GM23338 (cell line): Measurements from ENCODE around the gene OBSCN. TPM values are rescaled to one million over a fixed set of nuclear protein-coding genes. Genes with fewer than 3 reads are reported as not detected.

Experiments
- ATAC-seq: fragments of 200-7000 bp; cut with Tn5 transposase; 3 replicates; pipeline ENCODE4 v1.9.1; 2020
- DNase-seq: peaks from one replicate; pipeline ENCODE4 v3.0.0-alpha.2; 2015; ENCODE audit warnings: low spot score
- H2AFZ ChIP-seq: fragments of 200-600 bp; sonication (generic); 2 replicates; pipeline ENCODE4 v1.8.0; 2016; ENCODE audit warnings: antibody characterized with exemption, mild to moderate bottlenecking, moderate library complexity
- H3F3A ChIP-seq: fragments of 200-600 bp; sonication (generic); replicated peaks from 2 replicates; pipeline ENCODE4 v1.8.0; 2017; ENCODE audit warnings: antibody characterized with exemption, mixed run types, low read depth
- H3K27ac ChIP-seq: fragments of 200-600 bp; sonication (generic); 2 replicates; pipeline ENCODE4 v1.6.1; 2016; ENCODE audit warnings: low read depth
- H3K27me3 ChIP-seq: fragments of 200-600 bp; sonication (generic); 2 replicates; pipeline ENCODE4 v1.8.0; 2016; ENCODE audit warnings: mild to moderate bottlenecking, mixed run types, moderate library complexity; ENCODE audit not compliant: insufficient read depth
- H3K36me3 ChIP-seq: fragments of 200-600 bp; sonication (generic); 2 replicates; pipeline ENCODE4 v1.8.0; 2016; ENCODE audit warnings: mild to moderate bottlenecking; ENCODE audit not compliant: insufficient read depth
- H3K4me1 ChIP-seq: fragments of 200-600 bp; sonication (generic); 2 replicates; pipeline ENCODE4 v1.8.0; 2016; ENCODE audit warnings: mild to moderate bottlenecking, moderate library complexity; ENCODE audit not compliant: insufficient read depth
- H3K4me2 ChIP-seq: fragments of 200-600 bp; sonication (generic); 2 replicates; pipeline ENCODE4 v1.7.1; 2017; ENCODE audit warnings: mixed run types
- H3K4me3 ChIP-seq: fragments of 200-600 bp; sonication (generic); 2 replicates; pipeline ENCODE4 v1.6.1; 2016; ENCODE audit warnings: mixed run types
- H3K79me2 ChIP-seq: fragments of 200-600 bp; sonication (generic); replicated peaks from 2 replicates; pipeline ENCODE4 v1.8.0; 2017; ENCODE audit warnings: mild to moderate bottlenecking; ENCODE audit not compliant: insufficient read depth
- H3K9me2 ChIP-seq: fragments of 200-600 bp; sonication (generic); 2 replicates; pipeline ENCODE4 v1.8.0; 2017; ENCODE audit not compliant: insufficient read depth
- H4K20me1 ChIP-seq: fragments of 200-600 bp; sonication (generic); replicated peaks from 2 replicates; pipeline ENCODE4 v1.8.0; 2017; ENCODE audit warnings: mild to moderate bottlenecking; ENCODE audit not compliant: insufficient read depth
- H3K27ac Mint-ChIP-seq: 2 replicates; pipeline ENCODE4 v1.8.0; 2020; ENCODE audit warnings: inconsistent platforms, mild to moderate bottlenecking, moderate library complexity, mixed read lengths
- H3K27me3 Mint-ChIP-seq: 3 replicates; pipeline ENCODE4 v1.8.0; 2022; ENCODE audit warnings: low read depth, mild to moderate bottlenecking, moderate library complexity, mixed read lengths, inconsistent platforms; ENCODE audit not compliant: insufficient read depth, poor library complexity
- H3K36me3 Mint-ChIP-seq: 3 replicates; pipeline ENCODE4 v1.8.0; 2021; ENCODE audit warnings: low read depth, mild to moderate bottlenecking, inconsistent platforms, moderate library complexity, mixed read lengths
- H3K4me1 Mint-ChIP-seq: 3 replicates; pipeline ENCODE4 v1.8.0; 2020; ENCODE audit warnings: mild to moderate bottlenecking, inconsistent platforms, mixed read lengths
- H3K4me3 Mint-ChIP-seq: 3 replicates; pipeline ENCODE4 v1.8.0; 2021; ENCODE audit warnings: moderate library complexity, mild to moderate bottlenecking, inconsistent platforms, mixed read lengths
- H3K9me3 Mint-ChIP-seq: 3 replicates; pipeline ENCODE4 v1.8.0; 2020; ENCODE audit warnings: moderate library complexity, mild to moderate bottlenecking, inconsistent platforms, mixed read lengths
- CREB1 ChIP-seq: fragments of 250-450 bp; sonication (Bioruptor Pico); IDR thresholded peaks from 2 replicates; pipeline ENCODE4 v1.5.0; 2020; ENCODE audit warnings: low read depth, mild to moderate bottlenecking, moderate library complexity
- CTCF ChIP-seq, 2 experiments: fragments of 200-600 bp in 1 of 2; sonication (generic) in 1 of 2; conservative IDR thresholded peaks; 2 replicates each; pipeline versions ENCODE4 v1.5.1 to v1.6.1; 2016 to 2017; ENCODE audit warnings: antibody characterized with exemption in 2 of 2, low read depth in 2 of 2, mild to moderate bottlenecking in 2 of 2, moderate library complexity in 1 of 2
- ETS1 ChIP-seq: IDR thresholded peaks from 2 replicates; pipeline ENCODE4 v1.6.1; 2016; ENCODE audit warnings: antibody characterized with exemption
- EZH2 ChIP-seq: fragments of 200-600 bp; sonication (generic); IDR thresholded peaks from one replicate; pipeline ENCODE4 v1.8.0; 2017; ENCODE audit warnings: antibody characterized with exemption, mild to moderate bottlenecking, low read depth; ENCODE audit not compliant: unreplicated experiment
- EZH2phosphoT487 ChIP-seq: fragments of 200-600 bp; sonication (generic); IDR thresholded peaks from one replicate; pipeline ENCODE4 v1.8.1; 2018; ENCODE audit warnings: antibody characterized with exemption; ENCODE audit not compliant: unreplicated experiment
- JUNB ChIP-seq: IDR thresholded peaks from one replicate; pipeline ENCODE4 v1.6.1; 2016; ENCODE audit warnings: antibody characterized with exemption; ENCODE audit not compliant: unreplicated experiment
- NANOG ChIP-seq: IDR thresholded peaks from 2 replicates; pipeline ENCODE4 v1.6.1; 2016; ENCODE audit warnings: antibody characterized with exemption, borderline replicate concordance
- POLR2AphosphoS5 ChIP-seq: IDR thresholded peaks from 2 replicates; pipeline ENCODE4 v1.6.1; 2016; ENCODE audit warnings: antibody characterized with exemption, low read depth
- REST ChIP-seq: IDR thresholded peaks from one replicate; pipeline ENCODE4 v1.6.1; 2018; ENCODE audit warnings: antibody characterized with exemption; ENCODE audit not compliant: unreplicated experiment
- STAT1 ChIP-seq: IDR thresholded peaks from one replicate; pipeline ENCODE4 v1.6.1; 2016; ENCODE audit warnings: antibody characterized with exemption; ENCODE audit not compliant: unreplicated experiment
- ZNF114 ChIP-seq: fragments of 250-450 bp; sonication (Bioruptor Pico); IDR thresholded peaks from 2 replicates; pipeline ENCODE4 v1.5.0; 2020; ENCODE audit warnings: mild to moderate bottlenecking, moderate library complexity
- ZNF331 ChIP-seq: fragments of 250-450 bp; sonication (Bioruptor Pico); IDR thresholded peaks from 2 replicates; pipeline ENCODE4 v1.5.0; 2020; ENCODE audit warnings: low read depth, mild to moderate bottlenecking, moderate library complexity
- polyA plus RNA-seq: library from polyadenylated mRNA; unstranded; fragments of >200 nt; fragmentation: Nextera tagmentation; extraction: Ambion mirVana; gene quantifications from 2 replicates; pipeline ENCODE4 v1.2.1, GENCODE V29; 2016
- total RNA-seq: library from RNA; depleted of rRNA; stranded (reverse); fragments of >200 nt; shearing (Covaris generic); gene quantifications from 2 replicates; pipeline ENCODE4 v1.2.3, GENCODE V29; 2014

OBSCN gene
- total and polyA plus RNA-seq, 2 experiments from 2014 or later = 8.4 to 38.5 TPM

- no peak overlapping the region; the same call in 1 of the 2 replicates for H3K27ac Mint-ChIP-seq
- H3F3A ChIP-seq = no peaks in the 10 kb centered on the region
- H3K27me3 Mint-ChIP-seq = peaks cover 1% of the 10 kb centered on the region
- no peaks in the 10 kb centered on the region for H3K9me3 Mint-ChIP-seq
- no peaks in the 10 kb centered on the region for H3K9me2 ChIP-seq
- no peak for DNase-seq
- TF ChIP-seq STAT1 (no peak), NANOG (no peak), ETS1 (no peak), ZNF331 (no peak), CTCF (conservative IDR thresholded peaks at IDR 0.05; ENCODE audit: low read depth in 2 of 2) (no peak), CREB1 (CRISPR knock-in tag) (no peak), ZNF114 (CRISPR knock-in tag) (no peak), EZH2phosphoT487 (no peak), POLR2AphosphoS5 (no peak), JUNB (no peak)
- no peaks in the 10 kb centered on the region for H3K4me1 ChIP-seq
- H3K4me1 Mint-ChIP-seq = no peaks in the 10 kb centered on the region
- H3K79me2 ChIP-seq = no peaks in the 10 kb centered on the region
- no peak for ATAC-seq
- no peaks in the 10 kb centered on the region for H3K36me3 ChIP-seq
- no peaks in the 10 kb centered on the region for H4K20me1 ChIP-seq
- no peak overlapping the region for H3K4me3 ChIP-seq
- no peak overlapping the region for H2AFZ ChIP-seq
- H3K27ac ChIP-seq = no peak overlapping the region
- no peak overlapping the region for H3K4me3 Mint-ChIP-seq
- peaks cover 5% of the 10 kb centered on the region; the same call in 2 of the 3 replicates for H3K36me3 Mint-ChIP-seq
- no peak overlapping the region for H3K4me2 ChIP-seq
- no peaks in the 10 kb centered on the region for H3K27me3 ChIP-seq
Measured at GRCh38 chr1:228334226-228334935, 126.5 kb downstream of the OBSCN start.

GRCh38 chr1:228334954-228335353 lies 127.1 kb downstream of the OBSCN start:
- no peaks in the 10 kb centered on the region for H3K9me3 Mint-ChIP-seq
- Histone ChIP-seq H3K4me1 (no peaks in the 10 kb centered on the region), H4K20me1 (no peaks in the 10 kb centered on the region), H3F3A (no peaks in the 10 kb centered on the region), H2AFZ (no peak overlapping the region), H3K27me3 (no peaks in the 10 kb centered on the region), H3K27ac (no peak overlapping the region), H3K36me3 (no peaks in the 10 kb centered on the region), H3K9me2 (no peaks in the 10 kb centered on the region), H3K4me2 (no peak overlapping the region), H3K4me3 (no peak overlapping the region), H3K79me2 (no peaks in the 10 kb centered on the region)
- H3K27me3 Mint-ChIP-seq = peaks cover 1% of the 10 kb centered on the region
- ATAC-seq = no peak
- DNase-seq = no peak
- no peaks in the 10 kb centered on the region for H3K4me1 Mint-ChIP-seq
- H3K27ac Mint-ChIP-seq = no peak overlapping the region
- peaks cover 9% of the 10 kb centered on the region; the same call in 2 of the 3 replicates for H3K36me3 Mint-ChIP-seq
- H3K4me3 Mint-ChIP-seq = no peak overlapping the region
- TF ChIP-seq POLR2AphosphoS5 (no peak), NANOG (no peak), REST (no peak), EZH2 (no peak), CREB1 (CRISPR knock-in tag) (no peak), CTCF (conservative IDR thresholded peaks at IDR 0.05; ENCODE audit: low read depth in 2 of 2) (no peak), JUNB (no peak), ETS1 (no peak), STAT1 (no peak), ZNF114 (CRISPR knock-in tag) (no peak), EZH2phosphoT487 (no peak)
